Muscle layer of colon (tissue), 2 donors: Measurements from ENCODE around the gene PEX11G.

Source experiments
- H3K27ac ChIP-seq: one replicate; pipeline ENCODE4 v1.7.0; 2013; ENCODE audit warnings: low read depth, mild to moderate bottlenecking, low read length, moderate library complexity
- H3K27me3 ChIP-seq, 2 donors: one replicate each; pipeline ENCODE4 v1.7.0; 2013; ENCODE audit warnings: low read length in 2 of 2, mild to moderate bottlenecking in 2 of 2; ENCODE audit not compliant: insufficient read depth in 2 of 2, control insufficient read depth in 1 of 2
- H3K36me3 ChIP-seq: one replicate; pipeline ENCODE4 v1.7.0; 2013; ENCODE audit warnings: mild to moderate bottlenecking, low read length; ENCODE audit not compliant: insufficient read depth
- H3K4me1 ChIP-seq: one replicate; pipeline ENCODE4 v1.7.0; 2013; ENCODE audit warnings: mild to moderate bottlenecking, low read length; ENCODE audit not compliant: insufficient read depth
- H3K4me3 ChIP-seq, 2 donors: one replicate each; pipeline ENCODE4 v1.7.0; 2013; ENCODE audit warnings: low read length in 2 of 2, low read depth in 1 of 2, mild to moderate bottlenecking in 1 of 2, moderate library complexity in 1 of 2
- H3K9ac ChIP-seq: one replicate; pipeline ENCODE4 v1.7.0; 2013; ENCODE audit warnings: low read length
- H3K9me3 ChIP-seq: one replicate; pipeline ENCODE4 v1.7.0; 2013; ENCODE audit warnings: mild to moderate bottlenecking, low read length
- donor health status: abdominal sarcoma.
- donor health status: Adenocarcinoma of cecum.

Gene PEX11G

GRCh38 chr19:7519361-7520130, 30.7 kb upstream of the PEX11G start:
- H3K36me3 ChIP-seq, result no peaks in the 10 kb centered on the region
- no peaks in the 10 kb centered on the region for H3K9me3 ChIP-seq
- no peak overlapping the region for H3K4me3 ChIP-seq
- H3K27ac ChIP-seq, result no peak overlapping the region
- no peak overlapping the region for H3K9ac ChIP-seq
- peaks cover 47% of the 10 kb centered on the region for H3K4me1 ChIP-seq
- no peaks in the 10 kb centered on the region for H3K27me3 ChIP-seq

DNA sequence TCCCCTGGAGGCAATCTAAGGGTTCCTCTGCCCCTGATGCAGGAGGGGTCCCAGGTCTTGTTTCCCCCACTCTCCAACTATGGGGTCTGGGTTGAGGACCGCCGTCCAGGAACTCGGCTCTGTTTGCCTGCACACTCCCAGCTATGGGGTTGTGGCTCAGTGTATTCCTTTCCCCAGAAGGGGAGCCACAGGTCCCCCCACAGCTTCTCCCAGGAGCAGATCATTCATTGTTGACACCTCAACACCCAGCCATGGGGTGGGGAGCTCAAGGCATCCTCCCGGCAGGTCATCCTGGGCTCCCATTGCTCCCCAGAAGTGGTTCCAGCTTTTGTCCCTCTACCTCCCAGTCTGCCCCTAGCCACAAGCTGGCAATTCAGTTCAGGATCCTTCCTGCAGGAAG, 28.0 kb upstream of the PEX11G start:
- no peaks in the 10 kb centered on the region for H3K36me3 ChIP-seq
- peak overlapping the region; percentile 80 to 91 for H3K4me3 ChIP-seq
- peak overlapping the region; percentile 90 for H3K27ac ChIP-seq
- no peaks in the 10 kb centered on the region for H3K27me3 ChIP-seq
- H3K9ac ChIP-seq, result peak overlapping the region; percentile 91
- no peaks in the 10 kb centered on the region for H3K9me3 ChIP-seq
- H3K4me1 ChIP-seq, result peaks cover 29% of the 10 kb centered on the region

DNA sequence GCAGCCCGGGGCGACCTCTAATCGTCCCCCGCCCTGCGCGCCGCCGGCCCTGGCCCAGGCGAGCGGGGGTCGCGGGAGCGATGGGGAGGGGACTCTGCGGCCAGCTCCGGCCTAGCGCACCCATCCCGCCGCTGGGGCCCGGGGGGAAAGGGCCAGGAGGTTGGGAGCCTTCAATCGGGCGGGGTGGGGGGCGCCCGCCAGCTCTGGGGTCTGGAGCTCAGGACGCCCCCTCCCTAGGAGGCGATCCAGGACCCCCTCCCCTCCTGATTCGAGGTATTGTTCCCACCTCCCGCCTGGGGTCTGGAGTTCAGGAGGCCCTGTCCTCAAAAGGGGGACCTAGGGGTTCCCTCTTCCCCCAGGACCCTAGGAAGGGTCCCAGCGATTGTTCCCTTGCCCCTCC, 27.5 kb upstream of the PEX11G start:
- no peaks in the 10 kb centered on the region for H3K9me3 ChIP-seq
- peak overlapping the region; percentile 90 for H3K27ac ChIP-seq
- H3K4me1 ChIP-seq, result peaks cover 26% of the 10 kb centered on the region
- peak overlapping the region; percentile 91 for H3K9ac ChIP-seq
- no peaks in the 10 kb centered on the region for H3K27me3 ChIP-seq
- H3K4me3 ChIP-seq, result peak overlapping the region; percentile 80 to 91
- H3K36me3 ChIP-seq, result no peaks in the 10 kb centered on the region

GRCh38 chr19:7515645-7516151, 26.9 kb upstream of the PEX11G start, which contains the start of gene ZNF358:
Gene ZNF358 (plus strand): TSS chr19:7516103. CDS start chr19:7519243, 3,140 bp downstream.
- Histone ChIP-seq H3K4me1 (peaks cover 26% of the 10 kb centered on the region), H3K36me3 (no peaks in the 10 kb centered on the region), H3K27ac (peak within 1 kb of the TSS; percentile 94), H3K27me3 (no peaks in the 10 kb centered on the region), H3K9ac (peak within 1 kb of the TSS; percentile 91), H3K9me3 (no peaks in the 10 kb centered on the region), H3K4me3 (peak within 1 kb of the TSS; percentile 80 to 91)

GRCh38 chr19:7515110-7515644, 26.3 kb upstream of the PEX11G start:
- Histone ChIP-seq H3K4me3 (peak overlapping the region; percentile 40 to 70), H3K27me3 (no peaks in the 10 kb centered on the region), H3K4me1 (peaks cover 26% of the 10 kb centered on the region), H3K9ac (peak overlapping the region; percentile 74), H3K36me3 (no peaks in the 10 kb centered on the region), H3K27ac (peak overlapping the region; percentile 94), H3K9me3 (no peaks in the 10 kb centered on the region)

GRCh38 chr19:7513809-7514642, 25.2 kb upstream of the PEX11G start:
- no peaks in the 10 kb centered on the region for H3K36me3 ChIP-seq
- no peak overlapping the region for H3K27ac ChIP-seq

DNA sequence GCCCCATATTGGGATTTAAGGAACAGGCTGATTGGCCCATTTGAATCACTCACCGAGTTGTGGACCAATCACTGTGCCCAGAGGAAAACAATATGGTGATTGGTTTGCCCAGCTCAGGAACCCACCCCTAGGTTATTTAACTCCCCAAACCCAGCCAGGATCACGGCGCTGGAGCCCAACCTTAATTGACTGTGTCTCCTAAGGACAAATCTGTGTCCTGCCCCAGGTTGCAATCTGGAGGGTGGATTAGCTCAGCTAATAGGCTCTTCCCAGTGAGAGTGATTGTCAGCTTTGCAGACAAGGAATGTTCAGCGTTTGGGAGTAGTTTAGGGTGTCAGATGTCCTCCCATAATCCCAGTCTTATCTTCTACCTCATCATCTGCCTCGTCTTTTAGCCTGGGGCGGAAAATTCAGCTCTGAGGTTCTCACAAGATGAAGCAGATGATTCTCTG, 23.6 kb upstream of the PEX11G start:
- H3K9ac ChIP-seq, result no peak overlapping the region
- H3K4me1 ChIP-seq, result peaks cover 19% of the 10 kb centered on the region
- H3K27ac ChIP-seq, result no peak overlapping the region
- H3K36me3 ChIP-seq, result no peaks in the 10 kb centered on the region
- H3K9me3 ChIP-seq, result no peaks in the 10 kb centered on the region
- no peak overlapping the region for H3K4me3 ChIP-seq
- H3K27me3 ChIP-seq, result no peaks in the 10 kb centered on the region

More at GRCh38 chr19:7513809-7514642, 25.2 kb upstream of the PEX11G start:
- Histone ChIP-seq H3K9ac (no peak overlapping the region), H3K9me3 (no peaks in the 10 kb centered on the region), H3K27me3 (no peaks in the 10 kb centered on the region), H3K4me3 (no peak overlapping the region), H3K4me1 (peaks cover 26% of the 10 kb centered on the region)

- H3K9ac ChIP-seq, result no peak overlapping the region
Measured at GRCh38 chr19:7509625-7510024, 20.8 kb upstream of the PEX11G start.

DNA sequence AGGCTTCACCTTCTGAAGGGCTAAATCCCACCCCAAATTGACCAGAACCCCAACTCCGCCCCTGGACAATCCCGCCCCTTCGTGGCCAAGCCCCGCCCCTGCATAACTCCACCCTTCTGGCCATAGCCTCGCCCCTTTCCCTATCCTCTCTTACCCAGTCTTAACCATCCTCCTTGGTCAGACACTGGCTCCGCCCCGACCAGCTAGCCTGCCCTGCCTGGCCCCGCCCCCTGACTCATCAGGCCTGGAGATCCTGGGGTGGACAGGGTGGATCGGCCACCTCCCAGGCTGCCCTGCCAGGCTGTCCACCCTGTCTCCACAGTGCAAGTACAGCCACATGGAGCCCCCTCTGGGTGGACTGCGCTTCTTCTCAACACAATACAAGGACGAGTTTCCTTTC, 19.0 kb upstream of the PEX11G start:
- Histone ChIP-seq H3K9ac (no peak overlapping the region), H3K4me1 (peaks cover 5% of the 10 kb centered on the region), H3K9me3 (no peaks in the 10 kb centered on the region), H3K36me3 (no peaks in the 10 kb centered on the region), H3K4me3 (no peak overlapping the region), H3K27me3 (peaks cover 0 to 27% of the 10 kb centered on the region in 2 donors), H3K27ac (no peak overlapping the region)

More at GRCh38 chr19:7509625-7510024, 20.8 kb upstream of the PEX11G start:
- Histone ChIP-seq H3K4me3 (no peak overlapping the region), H3K4me1 (peaks cover 5% of the 10 kb centered on the region), H3K27ac (no peak overlapping the region), H3K9me3 (no peaks in the 10 kb centered on the region), H3K27me3 (peaks cover 0 to 18% of the 10 kb centered on the region in 2 donors), H3K36me3 (no peaks in the 10 kb centered on the region)

DNA sequence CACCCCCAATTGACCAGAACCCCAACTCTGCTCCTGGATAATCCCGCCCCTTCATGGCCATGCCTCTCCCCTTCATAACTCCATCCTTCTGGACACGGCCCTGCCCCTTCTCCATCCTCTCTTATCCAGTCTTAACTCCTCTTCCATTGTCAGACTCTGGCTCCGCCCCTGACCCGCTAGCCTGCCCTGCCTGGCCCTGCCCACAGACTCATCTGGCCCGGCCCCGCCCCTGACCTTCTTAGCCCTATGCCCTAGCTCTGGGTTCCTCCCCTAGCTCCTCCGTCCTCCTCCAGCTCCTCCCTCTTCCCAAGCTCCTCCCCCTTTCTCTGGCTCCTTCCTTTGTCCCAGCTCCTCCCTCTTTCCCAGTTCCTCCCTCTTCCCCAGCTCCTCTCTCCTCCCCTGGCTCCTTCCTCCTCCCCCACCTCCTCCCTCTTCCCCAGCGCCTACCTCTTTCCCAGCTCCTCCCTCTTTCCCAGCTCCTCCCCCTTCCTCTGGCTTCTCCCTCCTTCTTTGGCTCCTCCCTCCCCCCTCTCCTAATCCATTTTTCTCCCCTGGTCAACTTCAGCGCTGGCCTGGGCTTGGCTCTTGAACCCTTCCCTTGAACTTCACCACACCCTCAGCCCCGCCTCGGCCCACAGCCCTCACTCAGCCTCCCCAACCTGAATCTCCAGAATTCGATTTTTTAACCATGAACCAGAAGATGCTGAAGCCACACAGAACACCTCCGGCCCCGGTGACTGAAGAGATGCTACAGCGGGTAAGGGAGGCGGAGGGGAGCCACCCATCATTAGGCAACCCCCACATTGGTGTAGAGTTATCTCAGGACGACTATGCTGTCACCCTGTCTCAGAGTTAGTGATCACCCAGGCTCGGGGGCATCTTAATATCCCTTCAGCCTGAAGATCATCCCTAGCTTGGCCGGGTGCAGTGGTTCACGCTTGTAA, 17.8 kb upstream of the PEX11G start:
- H3K4me3 ChIP-seq, result no peak overlapping the region
- no peaks in the 10 kb centered on the region for H3K9me3 ChIP-seq
- peaks cover 6 to 28% of the 10 kb centered on the region in 2 donors for H3K27me3 ChIP-seq
- no peak overlapping the region for H3K27ac ChIP-seq
- no peaks in the 10 kb centered on the region for H3K36me3 ChIP-seq
- no peak overlapping the region for H3K9ac ChIP-seq
- peaks cover 5% of the 10 kb centered on the region for H3K4me1 ChIP-seq
